ENCODE results near the gene BASP1. TPM values are rescaled to one million over a fixed set of nuclear protein-coding genes. Genes with fewer than 3 reads are reported as not detected.

The BASP1 gene
- total and polyA plus RNA-seq, 2 experiments from 2014 or later = 87.5 to 114 TPM

DNA sequence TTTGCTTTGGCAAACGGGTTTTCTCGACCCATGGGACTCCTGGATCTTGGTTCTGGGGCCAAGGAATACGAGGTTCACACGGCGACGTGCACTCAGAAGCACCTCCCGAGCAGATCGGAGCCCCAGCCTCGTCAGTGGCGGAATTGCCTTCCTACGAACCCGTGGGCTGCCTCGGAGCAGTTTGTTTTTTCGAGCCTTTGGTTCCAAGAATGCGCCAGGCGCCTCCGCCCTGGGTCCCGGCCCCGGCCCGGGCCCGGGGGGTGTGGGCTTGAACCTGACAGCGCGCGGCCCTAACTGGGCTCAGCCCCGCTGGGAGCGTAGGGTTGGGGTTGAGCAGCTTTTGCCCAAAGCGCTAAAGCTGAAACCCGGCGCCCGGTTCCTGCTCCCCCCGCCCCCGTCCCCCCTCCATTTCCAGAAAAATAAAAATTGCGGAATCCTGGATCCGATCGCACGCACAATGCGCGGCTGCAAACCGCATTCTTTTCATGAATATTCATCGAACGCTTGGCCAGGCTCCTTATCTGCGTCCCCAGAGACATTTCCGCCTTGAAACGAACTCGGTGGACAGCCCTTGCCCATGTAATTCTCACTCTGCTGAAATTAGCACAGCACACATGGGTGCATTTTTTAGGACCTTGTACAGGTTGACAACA is 1.0 kb downstream of the BASP1 start (continued):
- no peak for TF ChIP-seq ZNF462 (CRISPR knock-in tag; IDR thresholded peaks at IDR 0.05)
- TF ChIP-seq EZH2 (IDR thresholded peaks at IDR 0.05; ENCODE audit: low read depth, unreplicated experiment) = no peak
- no peak for TF ChIP-seq REST (IDR thresholded peaks at IDR 0.05; ENCODE audit: unreplicated experiment)
- TF ChIP-seq, protein P1, sequence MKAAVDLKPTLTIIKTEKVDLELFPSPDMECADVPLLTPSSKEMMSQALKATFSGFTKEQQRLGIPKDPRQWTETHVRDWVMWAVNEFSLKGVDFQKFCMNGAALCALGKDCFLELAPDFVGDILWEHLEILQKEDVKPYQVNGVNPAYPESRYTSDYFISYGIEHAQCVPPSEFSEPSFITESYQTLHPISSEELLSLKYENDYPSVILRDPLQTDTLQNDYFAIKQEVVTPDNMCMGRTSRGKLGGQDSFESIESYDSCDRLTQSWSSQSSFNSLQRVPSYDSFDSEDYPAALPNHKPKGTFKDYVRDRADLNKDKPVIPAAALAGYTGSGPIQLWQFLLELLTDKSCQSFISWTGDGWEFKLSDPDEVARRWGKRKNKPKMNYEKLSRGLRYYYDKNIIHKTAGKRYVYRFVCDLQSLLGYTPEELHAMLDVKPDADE (IDR thresholded peaks at IDR 0.05) = no peak
- no peak for TF ChIP-seq EZH2phosphoT487 (IDR thresholded peaks at IDR 0.05; ENCODE audit: unreplicated experiment)
- no peak for TF ChIP-seq ZNF114 (CRISPR knock-in tag; IDR thresholded peaks at IDR 0.05)

Measured in GM23338 (cell line).